B cell (primary cell): ENCODE data around the gene WASHC3.

Experiments used
- EZH2 ChIP-seq: IDR thresholded peaks from 2 replicates; pipeline ENCODE4 v1.6.1; 2012; ENCODE audit warnings: borderline replicate concordance, low read depth, mild to moderate bottlenecking, moderate library complexity, low read length; ENCODE audit not compliant: insufficient read depth, poor library complexity, severe bottlenecking
- TF ChIP-seq, protein P1 (sequence below): fragments of 200-600 bp; IDR thresholded peaks from one replicate; pipeline ENCODE4 v1.8.0; 2022; ENCODE audit warnings: antibody characterized with exemption, mild to moderate bottlenecking

DNA sequence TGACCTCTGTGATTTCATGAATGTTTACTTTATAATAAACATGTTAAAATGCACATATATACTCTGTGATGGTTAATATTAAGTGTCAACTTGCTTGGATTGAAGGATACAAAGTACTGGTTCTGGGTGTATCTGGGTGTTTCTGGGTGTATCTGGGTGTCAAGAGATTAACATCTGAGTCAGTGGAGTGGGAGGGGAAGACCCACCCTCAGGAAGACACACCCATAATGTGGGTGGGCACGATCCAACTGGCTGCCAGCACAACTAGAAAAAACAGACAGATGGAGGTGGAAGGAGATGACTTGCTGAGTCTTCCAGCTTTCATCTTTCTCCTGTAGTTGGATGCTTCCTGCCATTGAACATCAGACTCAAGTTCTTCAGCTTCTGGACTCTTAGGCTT is 46.2 kb upstream of the WASHC3 start:
- TF ChIP-seq, protein P1, sequence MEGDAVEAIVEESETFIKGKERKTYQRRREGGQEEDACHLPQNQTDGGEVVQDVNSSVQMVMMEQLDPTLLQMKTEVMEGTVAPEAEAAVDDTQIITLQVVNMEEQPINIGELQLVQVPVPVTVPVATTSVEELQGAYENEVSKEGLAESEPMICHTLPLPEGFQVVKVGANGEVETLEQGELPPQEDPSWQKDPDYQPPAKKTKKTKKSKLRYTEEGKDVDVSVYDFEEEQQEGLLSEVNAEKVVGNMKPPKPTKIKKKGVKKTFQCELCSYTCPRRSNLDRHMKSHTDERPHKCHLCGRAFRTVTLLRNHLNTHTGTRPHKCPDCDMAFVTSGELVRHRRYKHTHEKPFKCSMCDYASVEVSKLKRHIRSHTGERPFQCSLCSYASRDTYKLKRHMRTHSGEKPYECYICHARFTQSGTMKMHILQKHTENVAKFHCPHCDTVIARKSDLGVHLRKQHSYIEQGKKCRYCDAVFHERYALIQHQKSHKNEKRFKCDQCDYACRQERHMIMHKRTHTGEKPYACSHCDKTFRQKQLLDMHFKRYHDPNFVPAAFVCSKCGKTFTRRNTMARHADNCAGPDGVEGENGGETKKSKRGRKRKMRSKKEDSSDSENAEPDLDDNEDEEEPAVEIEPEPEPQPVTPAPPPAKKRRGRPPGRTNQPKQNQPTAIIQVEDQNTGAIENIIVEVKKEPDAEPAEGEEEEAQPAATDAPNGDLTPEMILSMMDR: no peak
- no peak for TF ChIP-seq EZH2
